HG03342 (cell line): ENCODE data around the gene WSB2.
"Not testable (repeated sequence)": the region's sequence is repeated elsewhere in the genome, so short reads cannot be mapped to it uniquely, and the experiment has no call there.

Source experiments
- ATAC-seq: cut with Tn5 transposase; IDR thresholded peaks from one replicate; pipeline ENCODE4 v1.9.1; 2021; ENCODE audit warnings: mild to moderate bottlenecking, moderate library complexity; ENCODE audit not compliant: unreplicated experiment

The WSB2 gene

GRCh38 chr12:117999806-118000205, 61.2 kb downstream of the WSB2 start:
- ATAC-seq: not testable (repeated sequence)

- ATAC-seq: no peak
Observed at GRCh38 chr12:117998719-117999118, 62.3 kb downstream of the WSB2 start.

- no peak for ATAC-seq
Observed at GRCh38 chr12:117994551-117995438, 66.2 kb downstream of the WSB2 start.

GRCh38 chr12:117986705-117987469, 74.1 kb downstream of the WSB2 start:
- no peak for ATAC-seq

- no peak for ATAC-seq
Observed at GRCh38 chr12:117985182-117985581, 75.8 kb downstream of the WSB2 start.
